ENCODE results near the gene ELP4.

The ELP4 gene

GRCh38 chr11:31783252-31783651 lies 273.7 kb downstream of the ELP4 start:
- DNase-seq, result no peak

GRCh38 chr11:31784611-31785010 lies 275.0 kb downstream of the ELP4 start:
- no peak for DNase-seq

- DNase-seq, result no peak
These were observed 277.6 kb downstream of the ELP4 start for GRCh38 chr11:31786996-31787685.

GRCh38 chr11:31788085-31788484 lies 278.5 kb downstream of the ELP4 start:
- no peak for DNase-seq

GRCh38 chr11:31790649-31791048 lies 281.1 kb downstream of the ELP4 start:
- no peak for DNase-seq

GRCh38 chr11:31792036-31792435 lies 282.5 kb downstream of the ELP4 start:
- no peak for DNase-seq

- DNase-seq, result no peak
These were observed 282.9 kb downstream of the ELP4 start for GRCh38 chr11:31792456-31792855.

GRCh38 chr11:31793264-31793663 lies 283.7 kb downstream of the ELP4 start:
- DNase-seq, result no peak

- DNase-seq, result no peak
These were observed 285.0 kb downstream of the ELP4 start for GRCh38 chr11:31794548-31794947.

GRCh38 chr11:31795706-31796498 lies 286.3 kb downstream of the ELP4 start:
- no peak for DNase-seq

GRCh38 chr11:31796499-31797189 lies 287.1 kb downstream of the ELP4 start:
- no peak for DNase-seq

- no peak for DNase-seq
These were observed 287.9 kb downstream of the ELP4 start for GRCh38 chr11:31797190-31798056.

GRCh38 chr11:31798057-31798553 lies 288.5 kb downstream of the ELP4 start:
- no peak for DNase-seq

GRCh38 chr11:31798554-31799434 lies 289.2 kb downstream of the ELP4 start:
- no peak for DNase-seq

- no peak for DNase-seq
These were observed 290.1 kb downstream of the ELP4 start for GRCh38 chr11:31799435-31800397.

- no peak for DNase-seq
These were observed 291.1 kb downstream of the ELP4 start for GRCh38 chr11:31800398-31801265.

GRCh38 chr11:31801298-31801702 lies 291.7 kb downstream of the ELP4 start:
- no peak for DNase-seq

- DNase-seq, result no peak
These were observed 292.5 kb downstream of the ELP4 start for GRCh38 chr11:31802000-31802551.

GRCh38 chr11:31802609-31802989 lies 293.0 kb downstream of the ELP4 start:
- no peak for DNase-seq
